A549 (cell line): Measurements from ENCODE around the gene LIPF. TPM values are rescaled to one million over a fixed set of nuclear protein-coding genes. Genes with fewer than 3 reads are reported as not detected.
A peak's percentile ranks its signal among the peaks of the same experiment; 100 is the strongest.

Experiments
- ATAC-seq, 2 experiments: fragments of 200-7000 bp in 1 of 2; fragments of >200 bp in 1 of 2; cut with Nextera tagmentation in 1 of 2; cut with Tn5 transposase in 1 of 2; 3 replicates each; pipeline versions ENCODE4 v1.8.0 to v1.9.1; 2018 to 2020; ENCODE audit warnings: mild to moderate bottlenecking in 1 of 2, moderate library complexity in 1 of 2
- CTCF ChIA-PET: fragments of 300-600 bp; sonication (Branson Sonifier 250); formaldehyde crosslinking; extraction: SDS; loops from one replicate; lab custom pipeline; 2021; ENCODE audit warnings: antibody characterized with exemption, inconsistent platforms; lab: Yijun Ruan, JAX
- POLR2A ChIA-PET: fragments of 350-600 bp; formaldehyde crosslinking; extraction: SDS; loops from one replicate; lab custom pipeline; 2021; ENCODE audit warnings: antibody characterized with exemption, inconsistent platforms; lab: Yijun Ruan, JAX
- DNase-seq, 2 experiments: peaks; one replicate each; pipeline versions ENCODE4 v3.0.0 to v3.0.0-alpha.2; 2011 to 2016; ENCODE audit warnings: low read depth in 1 of 2, low spot score in 1 of 2
- FAIRE-seq: peaks from 2 replicates; lab custom pipeline; 2011; peaks lifted over from hg19 to GRCh38; lab: Jason Lieb, UNC
- H3K27ac ChIP-seq, 2 experiments: fragments of >200 bp; sonication (Bioruptor Twin); formaldehyde crosslinking; 3 replicates each; pipeline ENCODE4 v1.5.1; 2016 to 2017
- H3K4me1 ChIP-seq: fragments of >200 bp; sonication (Bioruptor Twin); formaldehyde crosslinking; 3 replicates; pipeline ENCODE4 v1.6.1; 2016
- H3K4me2 ChIP-seq: fragments of >200 bp; sonication (Bioruptor Twin); formaldehyde crosslinking; 3 replicates; pipeline ENCODE4 v1.6.1; 2016
- H3K4me3 ChIP-seq: fragments of >200 bp; sonication (Bioruptor Twin); formaldehyde crosslinking; 3 replicates; pipeline ENCODE4 v1.5.1; 2016
- H3K9me3 ChIP-seq: fragments of >200 bp; sonication (Bioruptor Twin); formaldehyde crosslinking; 3 replicates; pipeline ENCODE4 v1.6.1; 2016
- BCL3 ChIP-seq: fragments of >200 bp; sonication (Bioruptor Twin); formaldehyde crosslinking; IDR thresholded peaks from 3 replicates; pipeline ENCODE4 v1.6.1; 2016
- ESRRA ChIP-seq: fragments of 150-350 bp; IDR thresholded peaks from 2 replicates; pipeline ENCODE4 v1.6.1; 2014; ENCODE audit warnings: mild to moderate bottlenecking, low read length, borderline replicate concordance
- FOSL2 ChIP-seq, 2 experiments: fragments of 450-650 bp in 1 of 2; fragments of >200 bp in 1 of 2; sonication (Bioruptor Twin) in 1 of 2; formaldehyde crosslinking; IDR thresholded peaks; 2 replicates each; pipeline versions ENCODE4 v1.5.0 to v1.6.1; 2016 to 2020; ENCODE audit warnings: mild to moderate bottlenecking in 1 of 2, moderate library complexity in 1 of 2
- FOXS1 ChIP-seq: fragments of 250-450 bp; sonication (Bioruptor Pico); IDR thresholded peaks from 2 replicates; pipeline ENCODE4 v1.5.0; 2020; ENCODE audit warnings: mild to moderate bottlenecking, moderate library complexity
- GATA3 ChIP-seq: IDR thresholded peaks from 2 replicates; pipeline ENCODE4 v1.6.1; 2012; ENCODE audit warnings: borderline replicate concordance
- HOXB5 ChIP-seq: fragments of 250-450 bp; sonication (Bioruptor Pico); IDR thresholded peaks from 2 replicates; pipeline ENCODE4 v1.5.0; 2020; ENCODE audit warnings: mild to moderate bottlenecking, moderate library complexity
- JUN ChIP-seq, 2 experiments: fragments of >200 bp; sonication (Bioruptor Twin); formaldehyde crosslinking; IDR thresholded peaks; 2 replicates in 1 of 2; 3 replicates in 1 of 2; pipeline ENCODE4 v1.6.1; 2016 to 2017
- JUNB ChIP-seq: fragments of >200 bp; sonication (Bioruptor Twin); formaldehyde crosslinking; IDR thresholded peaks from 2 replicates; pipeline ENCODE4 v1.6.1; 2016
- MAX ChIP-seq: IDR thresholded peaks from 2 replicates; pipeline ENCODE4 v1.6.1; 2012
- MAZ ChIP-seq: fragments of 150-350 bp; IDR thresholded peaks from 2 replicates; pipeline ENCODE4 v1.6.1; 2014; ENCODE audit warnings: antibody characterized with exemption, low read depth, low read length, borderline replicate concordance
- MYC ChIP-seq: IDR thresholded peaks from 2 replicates; pipeline ENCODE4 v1.6.1; 2012; ENCODE audit warnings: mild to moderate bottlenecking, inconsistent platforms, low read length, improper control_type of control experiment, borderline replicate concordance
- NPAS2 ChIP-seq: fragments of 250-450 bp; sonication (Bioruptor Pico); IDR thresholded peaks from 2 replicates; pipeline ENCODE4 v1.8.0; 2022; ENCODE audit warnings: mild to moderate bottlenecking, moderate library complexity, borderline replicate concordance
- NR3C1 ChIP-seq: fragments of >200 bp; sonication (Bioruptor Twin); formaldehyde crosslinking; IDR thresholded peaks from 3 replicates; pipeline ENCODE4 v1.6.1; 2017
- PBX3 ChIP-seq: IDR thresholded peaks from 2 replicates; pipeline ENCODE4 v1.6.1; 2012
- RAD21 ChIP-seq, 2 experiments: fragments of >200 bp in 1 of 2; sonication (Bioruptor Twin) in 1 of 2; formaldehyde crosslinking in 1 of 2; IDR thresholded peaks in 1 of 2; conservative IDR thresholded peaks in 1 of 2; 2 replicates in 1 of 2; 3 replicates in 1 of 2; pipeline ENCODE4 v1.6.1; 2012 to 2018; ENCODE audit warnings: inconsistent platforms in 1 of 2
- USF2 ChIP-seq: fragments of 450-650 bp; IDR thresholded peaks from 2 replicates; pipeline ENCODE4 v1.6.1; 2014; ENCODE audit warnings: antibody characterized with exemption
- ZNF302 ChIP-seq: fragments of 250-450 bp; sonication (Bioruptor Pico); IDR thresholded peaks from 2 replicates; pipeline ENCODE4 v1.9.0; 2021; ENCODE audit warnings: inconsistent platforms, mild to moderate bottlenecking, moderate library complexity
- WGBS: methylation state at CpG from one replicate; pipeline ENCODE4 v1.1.6; 2017; ENCODE audit errors: missing lambda C conversion rate; 5-methylcytosine and 5-hydroxymethylcytosine counted together
- polyA plus RNA-seq, 4 experiments: library from polyadenylated mRNA; depleted of rRNA in 3 of 4; stranded (reverse); fragments of >200 nt; fragmentation: RNase III in 1 of 4; extraction: RNeasy Plus Mini Kit Qiagen cat#74134 plus additional on column Dnase treatment in 1 of 4; gene quantifications; 2 replicates in 3 of 4; 3 replicates in 1 of 4; pipeline ENCODE4 v1.2.3, GENCODE V29; 2011 to 2017

Gene LIPF
- polyA plus RNA-seq, 2 of the 4 experiments (the other 2 are of a cell fraction) = not detected

GRCh38 chr10:88693392-88694020 lies 29.3 kb downstream of the LIPF start (continued):
- no peak for TF ChIP-seq HOXB5 (CRISPR knock-in tag)
- TF ChIP-seq MYC = no peak
- TF ChIP-seq USF2 = no peak
- no peak for TF ChIP-seq ZNF302 (CRISPR knock-in tag)
- no peak for TF ChIP-seq FOSL2 (IDR thresholded peaks at IDR 0.05)
- TF ChIP-seq FOSL2 (CRISPR knock-in tag; IDR thresholded peaks at IDR 0.05) = no peak
- no peak for TF ChIP-seq JUNB
- no peak for TF ChIP-seq MAZ
- TF ChIP-seq BCL3 = no peak
- TF ChIP-seq ESRRA = no peak

- H3K4me2 ChIP-seq = peak overlapping the region; percentile 50
- H3K27ac ChIP-seq = peak overlapping the region; percentile 9 to 63; a peak in 5 of 6 replicates
- TF ChIP-seq RAD21 (conservative IDR thresholded peaks at IDR 0.05 in 1 of 2, IDR thresholded peaks at IDR 0.05 in 1 of 2) = 0 out of 5 replicates have a peak, but pooled peaks of 1 of the 2 experiments have one; percentile 3
- TF ChIP-seq FOSL2 (IDR thresholded peaks at IDR 0.05) = 0 out of 2 replicates have a peak, but pooled peaks have one; percentile 25
- peak; percentile 74 for TF ChIP-seq FOSL2 (CRISPR knock-in tag; IDR thresholded peaks at IDR 0.05)
- no peak for TF ChIP-seq NPAS2
- TF ChIP-seq PBX3 = peak; percentile 68; the same call in 1 of the 2 replicates
- TF ChIP-seq BCL3 = 0 out of 3 replicates have a peak, but pooled peaks have one; percentile 19
- peak; percentile 70; the same call in 1 of the 2 replicates for TF ChIP-seq FOXS1
- peak; percentile 42; the same call in 1 of the 2 replicates for TF ChIP-seq GATA3
- peak; percentile 34; the same call in 1 of the 2 replicates for TF ChIP-seq JUNB
- peak; percentile 55 for TF ChIP-seq MAX
- no peak for TF ChIP-seq JUN (IDR thresholded peaks at IDR 0.05)
- CTCF ChIA-PET = interaction anchor here (0.6 to 0.9 kb wide), 2 partner anchors 22 to 133 kb away, joined by 3 to 4 read pairs; no protein-coding TSS in a partner anchor
- FAIRE-seq = peak; percentile 83
- WGBS = 20% methylated on average over 4 of the region's 4 CpGs
- peak; percentile 95 for ATAC-seq
- no peaks in the 10 kb centered on the region for H3K9me3 ChIP-seq
- H3K4me1 ChIP-seq = peaks cover 31% of the 10 kb centered on the region
- DNase-seq = peak; percentile 40 to 90
- H3K4me3 ChIP-seq = no peak overlapping the region
- POLR2A ChIA-PET = no interaction called here
These were observed 38.8 kb downstream of the LIPF start for GRCh38 chr10:88702848-88703597.

- no peak for ATAC-seq
- no peak for DNase-seq
- H3K4me3 ChIP-seq = no peak within 1 kb of the TSS
- WGBS = 100% methylated on average over 1 of the region's 1 CpG
- peak within 1 kb of the TSS; percentile 43 to 65; a peak in 3 of 6 replicates for H3K27ac ChIP-seq
- POLR2A ChIA-PET = no interaction called here
- peaks cover 41% of the 10 kb centered on the region for H3K4me1 ChIP-seq
- FAIRE-seq = peak; percentile 46
- CTCF ChIA-PET = interaction anchor here (0.9 to 1.2 kb wide), 2 partner anchors 16 to 17 kb away, joined by 3 to 5 read pairs; no protein-coding TSS in a partner anchor
- H3K9me3 ChIP-seq = no peaks in the 10 kb centered on the region
- no peak for TF ChIP-seq NR3C1
- H3K4me2 ChIP-seq = peak within 1 kb of the TSS; percentile 56
These were observed 41.7 kb downstream of the LIPF start, which contains the start of gene LIPK for GRCh38 chr10:88705958-88706357. TSS of gene LIPK (plus strand) at chr10:88706249. CDS start at chr10:88724544, 18,295 bp downstream.
